ENCODE data around the gene SMARCA4.

- TF ChIP-seq CTCF (conservative IDR thresholded peaks at IDR 0.05; ENCODE audit: low read length) = no peak
- no peak for TF ChIP-seq EZH2phosphoT487 (IDR thresholded peaks at IDR 0.05; ENCODE audit: borderline replicate concordance)
Measured at GRCh38 chr19:11021760-11022144, 60.9 kb downstream of the SMARCA4 start.

All from Loucy (cell line).